ENCODE results near the gene BMP7.

Gene BMP7

GRCh38 chr20:57139342-57140093 lies 126.9 kb downstream of the BMP7 start:
- no peak for FAIRE-seq

GRCh38 chr20:57138198-57138995 lies 128.0 kb downstream of the BMP7 start:
- FAIRE-seq, result no peak

GRCh38 chr20:57137676-57138075 lies 128.8 kb downstream of the BMP7 start:
- FAIRE-seq, result no peak

- no peak for FAIRE-seq
These were observed 129.7 kb downstream of the BMP7 start for GRCh38 chr20:57136734-57137133.

- no peak for FAIRE-seq
These were observed 130.6 kb downstream of the BMP7 start for GRCh38 chr20:57135875-57136274.

- FAIRE-seq, result no peak
These were observed 131.6 kb downstream of the BMP7 start for GRCh38 chr20:57134804-57135203.

GRCh38 chr20:57133926-57134650 lies 132.4 kb downstream of the BMP7 start:
- FAIRE-seq, result no peak

GRCh38 chr20:57131601-57132391 lies 134.6 kb downstream of the BMP7 start:
- FAIRE-seq, result no peak

GRCh38 chr20:57131077-57131476 lies 135.4 kb downstream of the BMP7 start:
- FAIRE-seq, result no peak

- no peak for FAIRE-seq
These were observed 136.2 kb downstream of the BMP7 start for GRCh38 chr20:57130160-57130772.

- FAIRE-seq, result no peak
These were observed 137.1 kb downstream of the BMP7 start for GRCh38 chr20:57129303-57129702.

GRCh38 chr20:57128044-57128757 lies 138.2 kb downstream of the BMP7 start:
- FAIRE-seq, result no peak

GRCh38 chr20:57126481-57127092 lies 139.9 kb downstream of the BMP7 start:
- FAIRE-seq, result no peak

GRCh38 chr20:57124800-57125517 lies 141.5 kb downstream of the BMP7 start:
- FAIRE-seq, result no peak

- FAIRE-seq, result no peak
These were observed 142.1 kb downstream of the BMP7 start for GRCh38 chr20:57124366-57124765.

GRCh38 chr20:57123504-57123903 lies 142.9 kb downstream of the BMP7 start:
- no peak for FAIRE-seq

GRCh38 chr20:57122536-57123489 lies 143.6 kb downstream of the BMP7 start:
- FAIRE-seq, result no peak

- FAIRE-seq, result no peak
These were observed 147.5 kb downstream of the BMP7 start for GRCh38 chr20:57118964-57119363.
